H1 (cell line): Measurements from ENCODE around the gene SLC5A11. TPM values are rescaled to one million over a fixed set of nuclear protein-coding genes. Genes with fewer than 3 reads are reported as not detected.

Experiments used
- CTCF ChIA-PET: fragments of 300-600 bp; sonication (Branson Sonifier 250); formaldehyde crosslinking; loops from one replicate; lab custom pipeline; 2021; ENCODE audit not compliant: partially characterized antibody; lab: Charles Lee
- POLR2A ChIA-PET: fragments of 300-600 bp; sonication (Branson Sonifier 250); formaldehyde crosslinking; loops from one replicate; lab custom pipeline; 2021; ENCODE audit warnings: inconsistent platforms; ENCODE audit not compliant: partially characterized antibody; lab: Charles Lee
- DNase-seq, 2 experiments: peaks; one replicate each; pipeline versions ENCODE4 v3.0.0 to v3.0.0-alpha.2; 2010 to 2022; ENCODE audit warnings: low spot score in 2 of 2, low read depth in 1 of 2, mixed read lengths in 1 of 2
- FAIRE-seq: peaks from 2 replicates; lab custom pipeline; 2011; peaks lifted over from hg19 to GRCh38; lab: Jason Lieb, UNC
- H2AFZ ChIP-seq: 2 replicates; pipeline ENCODE4 v1.8.1; 2012; ENCODE audit warnings: low read length, inconsistent platforms
- H2AK5ac ChIP-seq: 2 replicates; pipeline ENCODE4 v1.6.1; 2013; ENCODE audit warnings: low read depth, low read length
- H2BK120ac ChIP-seq: replicated peaks from 2 replicates; pipeline ENCODE3; 2013; ENCODE audit warnings: low read depth, low read length, inconsistent platforms
- H2BK12ac ChIP-seq: 2 replicates; pipeline ENCODE4 v1.6.1; 2013; ENCODE audit warnings: low read depth, low read length
- H2BK15ac ChIP-seq: 2 replicates; pipeline ENCODE4 v1.6.1; 2013; ENCODE audit warnings: low read length
- H2BK20ac ChIP-seq: 2 replicates; pipeline ENCODE4 v1.6.1; 2013; ENCODE audit warnings: low read length
- H2BK5ac ChIP-seq: 2 replicates; pipeline ENCODE4 v1.6.1; 2013; ENCODE audit warnings: low read depth, low read length
- H3K14ac ChIP-seq: 2 replicates; pipeline ENCODE4 v1.6.1; 2013; ENCODE audit warnings: inconsistent platforms; ENCODE audit not compliant: insufficient read length
- H3K18ac ChIP-seq: 2 replicates; pipeline ENCODE4 v1.6.1; 2013; ENCODE audit warnings: low read length; ENCODE audit errors: extremely low read depth
- H3K23ac ChIP-seq: 2 replicates; pipeline ENCODE4 v1.6.1; 2013; ENCODE audit warnings: inconsistent platforms; ENCODE audit not compliant: insufficient read length
- H3K23me2 ChIP-seq: 2 replicates; pipeline ENCODE4 v1.6.1; 2013; ENCODE audit warnings: low read depth, low read length
- H3K27ac ChIP-seq: 2 replicates; pipeline ENCODE4 v1.6.1; 2011; ENCODE audit warnings: low read depth, low read length, inconsistent platforms
- H3K27me3 ChIP-seq, 4 experiments: replicated peaks in 1 of 4; 1 replicate in 1 of 4; 2 replicates in 3 of 4; pipeline versions ENCODE4 v1.6.1 to v1.8.1; 2011 to 2013; ENCODE audit warnings: low read length in 3 of 4, mild to moderate bottlenecking in 3 of 4, inconsistent platforms in 2 of 4, mixed read lengths in 2 of 4, moderate library complexity in 1 of 4; ENCODE audit not compliant: control insufficient read depth in 3 of 4, insufficient read depth in 3 of 4; ENCODE audit errors: extremely low read depth in 1 of 4
- H3K36me3 ChIP-seq, 4 experiments: 2 replicates each; pipeline versions ENCODE4 v1.6.1 to v1.8.1; 2011 to 2013; ENCODE audit warnings: mild to moderate bottlenecking in 4 of 4, low read length in 3 of 4, moderate library complexity in 2 of 4, control low read depth in 1 of 4, inconsistent platforms in 1 of 4; ENCODE audit not compliant: insufficient read depth in 4 of 4, control insufficient read depth in 2 of 4
- H3K4ac ChIP-seq: replicated peaks from 2 replicates; pipeline ENCODE3; 2013; ENCODE audit warnings: low read length, low read depth, mixed read lengths, inconsistent platforms; ENCODE audit not compliant: insufficient read length
- H3K4me1 ChIP-seq, 4 experiments: replicated peaks in 1 of 4; 1 replicate in 1 of 4; 2 replicates in 3 of 4; pipeline versions ENCODE4 v1.6.1 to v1.8.1; 2011 to 2013; ENCODE audit warnings: low read length in 3 of 4, inconsistent platforms in 2 of 4, mixed read lengths in 1 of 4; ENCODE audit not compliant: insufficient read depth in 4 of 4, control insufficient read depth in 3 of 4
- H3K4me2 ChIP-seq, 2 experiments: 2 replicates each; pipeline versions ENCODE4 v1.6.1 to v1.8.1; 2011 to 2013; ENCODE audit warnings: low read depth in 2 of 2, low read length in 2 of 2, control low read depth in 1 of 2, inconsistent platforms in 1 of 2, mild to moderate bottlenecking in 1 of 2; ENCODE audit not compliant: insufficient read depth in 1 of 2
- H3K4me3 ChIP-seq, 4 experiments: fragments of 200-600, 300-600 bp in 1 of 4; sonication (generic), shearing (Covaris generic), sonication (Bioruptor Twin) in 1 of 4; 2 replicates each; pipeline versions ENCODE4 v1.5.1 to v1.8.1; 2011 to 2016; ENCODE audit warnings: low read length in 4 of 4, low read depth in 3 of 4, control low read depth in 2 of 4, inconsistent platforms in 2 of 4, mild to moderate bottlenecking in 2 of 4, mixed read lengths in 1 of 4, moderate library complexity in 1 of 4; ENCODE audit not compliant: insufficient read depth in 2 of 4; ENCODE audit errors: extremely low read depth in 1 of 4
- H3K56ac ChIP-seq: replicated peaks from 2 replicates; pipeline ENCODE3; 2013; ENCODE audit warnings: low read depth, mild to moderate bottlenecking, mixed read lengths, low read length, inconsistent platforms; ENCODE audit not compliant: insufficient read length
- H3K79me1 ChIP-seq: 2 replicates; pipeline ENCODE4 v1.6.1; 2013; ENCODE audit warnings: low read depth, low read length, control low read depth
- H3K79me2 ChIP-seq, 2 experiments: 2 replicates each; pipeline versions ENCODE4 v1.6.1 to v1.8.1; 2012 to 2013; ENCODE audit warnings: low read length in 2 of 2, mild to moderate bottlenecking in 2 of 2, inconsistent platforms in 1 of 2; ENCODE audit not compliant: insufficient read depth in 2 of 2, control insufficient read depth in 1 of 2
- H3K9ac ChIP-seq, 4 experiments: replicated peaks in 1 of 4; 1 replicate in 1 of 4; 2 replicates in 3 of 4; pipeline versions ENCODE4 v1.6.1 to v1.8.1; 2011 to 2013; ENCODE audit warnings: low read depth in 3 of 4, low read length in 3 of 4, control low read depth in 2 of 4, mild to moderate bottlenecking in 2 of 4, moderate library complexity in 2 of 4, inconsistent platforms in 1 of 4; ENCODE audit errors: extremely low read depth in 1 of 4
- H3K9me3 ChIP-seq, 2 experiments: 2 replicates each; pipeline versions ENCODE4 v1.6.1 to v1.8.1; 2012 to 2013; ENCODE audit warnings: mild to moderate bottlenecking in 2 of 2, moderate library complexity in 2 of 2, control low read depth in 1 of 2, inconsistent platforms in 1 of 2, low read depth in 1 of 2, low read length in 1 of 2, mixed read lengths in 1 of 2; ENCODE audit not compliant: insufficient read depth in 2 of 2
- H4K20me1 ChIP-seq, 2 experiments: replicated peaks in 1 of 2; 2 replicates each; pipeline versions ENCODE3 to v1.8.1; 2011 to 2013; ENCODE audit warnings: inconsistent platforms in 2 of 2, low read length in 2 of 2, mild to moderate bottlenecking in 1 of 2; ENCODE audit not compliant: insufficient read depth in 2 of 2, control insufficient read depth in 1 of 2
- H4K5ac ChIP-seq: 2 replicates; pipeline ENCODE4 v1.6.1; 2013; ENCODE audit warnings: low read length, low read depth, mixed read lengths, inconsistent platforms; ENCODE audit not compliant: insufficient read length
- H4K8ac ChIP-seq: 2 replicates; pipeline ENCODE4 v1.8.0; 2013; ENCODE audit warnings: mild to moderate bottlenecking, moderate library complexity, low read length, inconsistent platforms; ENCODE audit not compliant: insufficient read depth; ENCODE audit errors: extremely low read depth
- H4K91ac ChIP-seq: replicated peaks from 2 replicates; pipeline ENCODE3; 2013; ENCODE audit warnings: low read length, mixed read lengths, inconsistent platforms; ENCODE audit not compliant: insufficient read length
- ATF2 ChIP-seq: IDR thresholded peaks from 2 replicates; pipeline ENCODE4 v1.6.1; 2012; ENCODE audit warnings: low read length, inconsistent platforms
- BCL11A ChIP-seq, 2 experiments: IDR thresholded peaks; one replicate each; pipeline ENCODE4 v1.6.1; 2011; ENCODE audit warnings: low read depth in 2 of 2, low read length in 2 of 2, mild to moderate bottlenecking in 2 of 2
- CBX5 ChIP-seq: fragments of 300-800, 300-1000 bp; sonication (generic); IDR thresholded peaks from 2 replicates; pipeline ENCODE4 v1.7.1; 2016; ENCODE audit warnings: antibody characterized with exemption, low read length, low read depth
- CEBPB ChIP-seq: IDR thresholded peaks from 2 replicates; pipeline ENCODE4 v1.6.1; 2012; ENCODE audit warnings: low read depth, low read length
- E2F6 ChIP-seq: IDR thresholded peaks from 2 replicates; pipeline ENCODE4 v1.6.1; 2012; ENCODE audit warnings: inconsistent platforms
- HDAC2 ChIP-seq, 2 experiments: fragments of 300-600 bp in 1 of 2; sonication (generic) in 1 of 2; IDR thresholded peaks; 2 replicates each; pipeline ENCODE4 v1.6.1; 2011 to 2012; ENCODE audit warnings: low read depth in 2 of 2, low read length in 2 of 2, mild to moderate bottlenecking in 2 of 2, moderate library complexity in 2 of 2, borderline replicate concordance in 1 of 2, inconsistent platforms in 1 of 2
- MAX ChIP-seq: IDR thresholded peaks from 2 replicates; pipeline ENCODE4 v1.6.1; 2012; ENCODE audit warnings: inconsistent platforms
- TAF1 ChIP-seq: IDR thresholded peaks from 2 replicates; pipeline ENCODE4 v1.6.1; 2011; ENCODE audit warnings: mild to moderate bottlenecking, low read depth, low read length
- TEAD4 ChIP-seq: IDR thresholded peaks from 2 replicates; pipeline ENCODE4 v1.6.1; 2012; ENCODE audit warnings: low read depth, low read length, inconsistent platforms, mixed read lengths
- WGBS, 2 experiments: shearing (Covaris generic) in 1 of 2; methylation state at CpG; one replicate each; pipeline versions ENCODE4 v1.1.6 to v1.1.7; 2013 to 2015; ENCODE audit warnings: low lambda C conversion rate in 2 of 2, mixed read lengths in 2 of 2, inconsistent platforms in 1 of 2, low coverage in 1 of 2, missing lambda C conversion rate in 1 of 2; ENCODE audit not compliant: insufficient replicate concordance in 2 of 2, insufficient coverage in 1 of 2, insufficient read length in 1 of 2; ENCODE audit errors: extremely low coverage in 1 of 2, missing lambda C conversion rate in 1 of 2; 5-methylcytosine and 5-hydroxymethylcytosine counted together
- polyA plus RNA-seq, 7 experiments: library from polyadenylated mRNA; depleted of rRNA in 3 of 7; stranded (reverse) in 5 of 7; unstranded in 2 of 7; fragments of >200 nt in 5 of 7; fragments of 200-250 nt in 2 of 7; gene quantifications; 1 replicate in 5 of 7; 2 replicates in 1 of 7; 4 replicates in 1 of 7; pipeline versions ENCODE4 v1.2.1 to v1.2.3, GENCODE V29; 2011 to 2013; ENCODE audit warnings: missing spikeins in 2 of 7, mixed read lengths in 2 of 7
- total RNA-seq: library from RNA; stranded (reverse); fragmentation: NEBNext Ultra II Directional; extraction: Animal tissue kit (Norgen Biotek cat#: 25700); gene quantifications from 2 replicates; pipeline ENCODE4 v1.2.1, GENCODE V29; 2021

Gene SLC5A11
- total and polyA plus RNA-seq, 2 of the 8 experiments (the other 6 are each of a cell fraction or from before 2014, with no cell fraction given) = 0.26 to 0.59 TPM

- Histone ChIP-seq H2BK5ac (no peak overlapping the region), H4K20me1 (no peaks in the 10 kb centered on the region), H2AK5ac (no peak overlapping the region), H3K79me2 (no peaks in the 10 kb centered on the region), H3K27me3 (no peaks in the 10 kb centered on the region), H4K91ac (no peak overlapping the region), H3K4me2 (no peak overlapping the region), H3K18ac (no peak overlapping the region), H4K5ac (no peak overlapping the region), H3K14ac (no peak overlapping the region), H2BK20ac (no peak overlapping the region), H3K9me3 (peaks cover 0 to 3% of the 10 kb centered on the region in 2 experiments; a peak in 1 of 4 replicates), H3K4me1 (no peaks in the 10 kb centered on the region), H3K56ac (no peak overlapping the region), H3K79me1 (no peaks in the 10 kb centered on the region), H3K4me3 (no peak overlapping the region), H2BK15ac (no peak overlapping the region), H2AFZ (no peak overlapping the region), H2BK12ac (no peak overlapping the region), H3K23me2 (no peaks in the 10 kb centered on the region), H2BK120ac (no peak overlapping the region), H3K4ac (no peak overlapping the region), H3K27ac (no peak overlapping the region), H4K8ac (no peak overlapping the region), H3K23ac (no peak overlapping the region), H3K9ac (no peak overlapping the region), H3K36me3 (no peaks in the 10 kb centered on the region)
- no peak for DNase-seq
- no peak for FAIRE-seq
- 83% methylated on average over 5 of the region's 5 CpGs; no CpG with 5 or more reads in 1 of the 2 experiments for WGBS, 2 experiments
- ChIA-PET CTCF (interaction anchor here (0.8 kb wide), 1 partner anchor 34 kb away, joined by 4 read pairs; no protein-coding TSS in a partner anchor), POLR2A (no interaction called here)
- TF ChIP-seq CBX5 (no peak), E2F6 (no peak), TAF1 (no peak), HDAC2 (IDR thresholded peaks at IDR 0.05; ENCODE audit: borderline replicate concordance in 1 of 2, low read depth in 2 of 2, low read length in 2 of 2) (no peak), BCL11A (IDR thresholded peaks at IDR 0.05; ENCODE audit: low read depth in 2 of 2, low read length in 2 of 2) (no peak), CEBPB (no peak), TEAD4 (no peak), ATF2 (no peak), MAX (no peak)
Measured at GRCh38 chr16:24871891-24872290, 26.1 kb downstream of the SLC5A11 start.
